H54 (cell line): Measurements from ENCODE around the gene HTRA1.

Experiments
- DNase-seq: peaks from one replicate; pipeline ENCODE4 v3.0.0; 2011; ENCODE audit warnings: low spot score, mixed read lengths; ENCODE audit not compliant: insufficient read length
- FAIRE-seq: peaks from 3 replicates; lab custom pipeline; 2011; peaks lifted over from hg19 to GRCh38; lab: Jason Lieb, UNC
- POLR2A ChIP-seq: IDR thresholded peaks from 2 replicates; pipeline ENCODE4 v1.6.1; 2011; ENCODE audit warnings: low read depth, mild to moderate bottlenecking, low read length

Gene HTRA1

DNA sequence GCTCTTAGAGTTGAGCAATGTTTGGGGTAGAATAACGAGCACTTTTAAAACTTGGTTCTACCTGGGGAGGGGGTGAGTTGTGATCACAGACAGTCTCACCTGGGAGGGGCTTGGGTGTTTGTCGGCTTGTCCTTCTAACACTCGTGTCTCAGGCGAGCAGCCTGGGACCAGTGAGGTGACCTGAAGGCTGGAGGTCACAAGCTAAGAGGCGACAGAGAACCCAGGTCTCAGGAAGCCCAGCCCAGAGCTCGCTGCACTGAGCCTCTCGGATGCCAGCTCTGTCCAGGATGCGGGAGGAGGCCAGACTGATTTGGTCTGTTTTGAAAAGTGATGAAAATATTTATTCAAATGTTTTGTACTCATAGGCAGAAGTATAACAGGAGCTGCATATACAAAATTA, 11.8 kb downstream of the HTRA1 start:
- no peak for DNase-seq
- TF ChIP-seq POLR2A, result no peak
- no peak for FAIRE-seq

DNA sequence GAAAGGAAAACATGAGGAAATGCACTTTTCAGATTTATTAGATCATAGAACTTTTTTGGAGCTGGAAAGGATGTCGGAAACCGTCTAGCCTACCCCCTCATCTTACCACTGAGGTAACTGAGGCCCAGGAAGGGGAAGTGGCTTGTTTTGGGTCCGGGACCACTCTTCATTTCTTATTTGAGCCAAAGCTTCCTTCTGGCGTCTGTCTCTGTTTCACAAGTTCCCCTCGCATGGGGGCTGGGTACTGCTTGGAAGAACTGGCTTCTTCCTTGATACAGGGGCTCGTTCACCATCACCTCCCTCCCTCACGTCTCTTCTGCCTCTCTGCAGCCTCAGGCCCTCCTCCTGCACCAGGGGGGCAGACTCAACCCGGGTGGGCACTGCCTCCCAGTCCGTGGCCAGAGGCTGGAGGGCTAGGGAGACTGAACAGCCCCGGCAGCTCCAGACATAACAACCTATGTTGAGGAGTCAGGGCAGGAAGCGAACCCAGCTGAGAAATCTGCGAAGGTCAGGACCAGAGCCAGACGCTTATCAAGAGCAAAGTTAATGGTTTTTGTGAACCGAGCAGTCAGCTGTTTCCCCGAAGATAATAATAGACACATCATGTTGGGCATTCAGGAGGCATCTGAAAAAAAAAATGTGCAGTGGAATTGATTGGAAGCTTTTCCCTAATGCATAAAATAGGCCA, 12.9 kb downstream of the HTRA1 start:
- no peak for TF ChIP-seq POLR2A
- FAIRE-seq (no peak), DNase-seq (no peak)

GRCh38 chr10:122475100-122475499, 13.7 kb downstream of the HTRA1 start:
- DNase-seq, result no peak
- FAIRE-seq, result no peak
- no peak for TF ChIP-seq POLR2A

DNA sequence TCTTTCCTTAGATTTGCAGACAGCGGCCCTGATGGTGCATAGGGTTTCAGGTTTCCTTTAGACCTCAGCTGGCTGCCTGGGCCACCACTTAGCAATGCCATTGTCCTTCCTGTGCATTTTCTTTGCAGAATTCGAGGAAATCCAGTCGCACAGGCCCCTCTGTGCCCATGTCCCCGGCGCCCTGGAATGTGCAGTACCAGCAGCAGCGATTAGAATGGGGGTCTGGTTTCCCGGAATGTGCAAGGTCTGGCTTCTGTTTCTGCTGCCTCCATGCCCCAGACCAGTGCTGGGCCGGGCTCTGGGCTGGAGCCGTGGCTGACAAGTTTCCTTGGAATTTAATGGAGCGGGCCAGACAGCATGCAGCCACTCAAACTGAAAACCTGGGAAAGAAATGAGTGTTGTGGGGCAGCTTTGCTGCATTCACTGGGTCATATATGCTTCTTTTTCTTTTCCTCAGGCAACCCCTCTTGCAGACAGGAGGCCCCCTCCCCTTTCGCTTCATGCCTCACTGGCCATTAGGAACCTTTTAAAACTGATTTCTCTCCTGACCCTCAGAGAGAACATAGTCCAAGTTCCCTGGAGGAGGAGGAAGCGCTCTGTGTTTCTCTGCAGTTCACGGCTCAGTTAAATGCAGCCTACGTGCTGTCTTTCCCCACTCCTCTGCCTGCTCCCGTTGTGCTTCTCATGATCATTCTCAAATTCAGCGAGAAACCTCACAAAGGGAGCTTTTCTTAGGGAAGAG, 14.4 kb downstream of the HTRA1 start:
- no peak for DNase-seq
- TF ChIP-seq POLR2A, result no peak
- no peak for FAIRE-seq

DNA sequence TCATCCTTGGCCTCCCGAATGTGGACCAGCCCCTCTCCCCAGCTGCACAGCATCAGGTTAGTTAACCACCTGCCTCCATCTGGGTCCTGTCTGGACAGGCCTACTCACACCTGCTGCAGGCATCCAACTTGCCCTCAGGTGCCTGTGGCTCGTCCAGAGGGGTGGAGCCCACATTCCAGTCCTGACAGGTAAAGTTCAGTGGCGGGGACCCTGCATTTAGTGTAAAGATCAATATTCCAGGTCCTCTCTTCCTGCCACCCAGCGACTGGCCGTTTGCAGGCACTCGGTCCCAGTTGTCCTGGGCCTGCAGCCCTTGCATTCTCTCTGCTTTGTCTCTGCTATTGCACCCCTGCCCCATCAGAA, 15.0 kb downstream of the HTRA1 start:
- DNase-seq, result no peak
- FAIRE-seq, result no peak

DNA sequence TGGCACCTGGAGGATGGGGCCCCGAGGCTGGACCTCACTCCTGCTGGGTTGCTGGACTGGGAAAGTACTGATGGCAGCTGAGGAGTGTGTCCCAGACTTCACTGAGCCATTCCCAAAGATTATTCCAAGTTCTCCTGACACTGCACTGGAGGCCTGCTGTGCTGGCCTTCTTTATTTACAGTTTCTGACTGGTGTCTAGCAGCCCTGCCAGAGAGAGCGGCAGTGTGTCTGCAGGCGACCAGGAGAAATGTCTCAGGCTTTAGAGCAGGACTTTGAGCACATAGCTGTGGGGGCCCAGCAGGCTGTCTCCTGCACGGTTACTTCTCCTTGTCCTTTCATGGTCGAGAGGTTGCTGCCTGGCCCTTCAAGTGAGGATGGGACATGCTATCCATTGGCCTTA, 16.1 kb downstream of the HTRA1 start:
- FAIRE-seq (no peak), DNase-seq (no peak)
- TF ChIP-seq POLR2A, result no peak

More for the DNA sequence above, 15.0 kb downstream of the HTRA1 start:
- TF ChIP-seq POLR2A, result no peak

- TF ChIP-seq POLR2A, result no peak
- DNase-seq, result no peak
- no peak for FAIRE-seq
Measured at GRCh38 chr10:122478971-122479370, 17.6 kb downstream of the HTRA1 start.

GRCh38 chr10:122480146-122480833, 18.9 kb downstream of the HTRA1 start:
- DNase-seq (no peak), FAIRE-seq (no peak)
- TF ChIP-seq POLR2A, result no peak

DNA sequence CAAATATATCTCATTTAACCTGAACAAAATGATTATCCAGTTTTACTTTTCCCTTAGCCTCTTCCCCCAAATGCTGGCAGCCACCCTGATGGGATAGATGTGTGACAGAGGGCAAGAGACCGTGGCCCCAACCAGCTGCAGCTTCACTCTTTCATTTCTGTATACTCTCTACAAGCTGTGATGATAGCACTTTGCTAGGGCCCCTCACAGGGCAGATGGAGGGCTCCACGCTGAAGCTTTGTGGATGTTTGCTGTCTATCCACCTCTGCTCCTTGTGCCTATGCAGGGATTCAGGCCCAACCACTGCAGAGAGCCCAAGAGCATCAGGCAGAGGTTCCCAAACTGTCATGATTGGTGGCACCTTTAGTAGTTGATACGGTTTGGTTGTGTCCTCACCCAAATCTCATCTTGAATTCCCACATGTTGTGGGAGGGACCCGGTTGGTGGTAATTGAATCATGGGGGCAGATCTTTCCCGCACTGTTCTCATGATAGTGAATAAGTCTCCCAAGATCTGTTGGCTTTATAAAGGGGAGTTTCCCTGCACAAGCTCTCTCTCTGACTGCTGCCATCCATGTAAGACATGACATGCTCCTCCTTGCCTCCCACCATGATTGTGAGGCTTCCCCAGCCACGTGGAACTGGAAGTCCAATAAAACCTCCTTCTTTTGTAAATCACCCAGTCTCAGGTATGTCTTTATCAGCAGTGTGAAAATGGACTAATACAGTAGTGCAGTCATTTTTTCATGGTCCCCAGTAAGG, 20.1 kb downstream of the HTRA1 start:
- no peak for TF ChIP-seq POLR2A

DNA sequence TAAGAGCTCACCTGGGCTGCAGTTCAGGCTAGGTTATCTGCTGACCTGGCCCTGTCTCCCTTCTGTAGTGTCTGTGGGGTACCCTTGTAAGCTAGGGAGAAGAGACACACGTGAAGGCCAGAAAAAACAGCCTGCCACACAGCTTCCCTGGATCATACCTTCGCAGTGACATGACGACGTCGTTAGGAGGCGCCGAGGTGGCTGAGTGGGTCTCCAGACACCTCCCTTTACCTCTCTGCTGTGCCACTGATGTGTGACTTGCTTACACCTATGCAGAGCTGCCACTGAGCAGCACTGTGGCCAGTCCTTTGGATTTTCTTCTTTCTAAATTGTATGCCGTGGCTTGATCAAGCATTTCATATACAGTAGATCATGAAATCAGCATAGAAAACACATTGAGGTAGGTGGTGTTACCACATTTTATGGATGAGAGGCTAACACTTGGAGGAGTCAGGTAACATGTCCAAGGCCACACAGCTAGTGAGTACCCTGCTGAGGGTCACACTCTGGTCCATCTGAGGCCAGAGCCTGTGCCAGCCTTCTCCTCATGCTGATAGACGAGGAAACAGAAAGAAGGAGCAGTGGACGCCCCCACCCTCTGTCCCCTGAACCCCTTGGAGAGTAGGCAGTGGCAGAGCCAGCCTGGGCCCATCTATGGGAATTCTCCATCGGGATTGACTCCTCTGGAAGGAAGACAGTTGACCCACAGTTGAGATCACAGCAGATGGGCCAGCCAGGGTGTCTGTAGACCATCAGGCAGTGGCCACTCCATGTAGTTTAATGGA, 23.1 kb downstream of the HTRA1 start:
- FAIRE-seq (no peak), DNase-seq (no peak)
- TF ChIP-seq POLR2A, result no peak

More for the DNA sequence above, 20.1 kb downstream of the HTRA1 start:
- no peak for FAIRE-seq
- no peak for DNase-seq

DNA sequence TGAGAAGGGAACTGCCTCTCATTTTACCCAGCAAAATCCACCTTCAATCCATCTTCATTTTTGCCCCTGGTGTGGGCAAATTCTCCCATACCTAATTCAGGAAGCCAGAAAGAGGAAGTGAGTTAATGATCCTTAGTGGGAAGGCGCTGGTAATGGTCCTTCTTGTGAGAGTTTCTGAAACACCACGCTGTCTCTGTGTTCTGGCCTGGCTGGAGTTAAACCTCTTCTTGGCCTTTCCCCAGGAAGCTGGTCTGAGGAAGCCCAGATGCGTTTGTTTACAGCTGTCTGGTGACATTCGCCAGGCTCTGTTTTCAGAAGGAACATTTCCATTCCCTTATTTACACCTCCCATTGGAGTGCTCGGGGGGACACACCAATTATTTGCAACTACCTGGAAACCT, 24.3 kb downstream of the HTRA1 start:
- TF ChIP-seq POLR2A, result no peak
- DNase-seq (no peak), FAIRE-seq (no peak)

DNA sequence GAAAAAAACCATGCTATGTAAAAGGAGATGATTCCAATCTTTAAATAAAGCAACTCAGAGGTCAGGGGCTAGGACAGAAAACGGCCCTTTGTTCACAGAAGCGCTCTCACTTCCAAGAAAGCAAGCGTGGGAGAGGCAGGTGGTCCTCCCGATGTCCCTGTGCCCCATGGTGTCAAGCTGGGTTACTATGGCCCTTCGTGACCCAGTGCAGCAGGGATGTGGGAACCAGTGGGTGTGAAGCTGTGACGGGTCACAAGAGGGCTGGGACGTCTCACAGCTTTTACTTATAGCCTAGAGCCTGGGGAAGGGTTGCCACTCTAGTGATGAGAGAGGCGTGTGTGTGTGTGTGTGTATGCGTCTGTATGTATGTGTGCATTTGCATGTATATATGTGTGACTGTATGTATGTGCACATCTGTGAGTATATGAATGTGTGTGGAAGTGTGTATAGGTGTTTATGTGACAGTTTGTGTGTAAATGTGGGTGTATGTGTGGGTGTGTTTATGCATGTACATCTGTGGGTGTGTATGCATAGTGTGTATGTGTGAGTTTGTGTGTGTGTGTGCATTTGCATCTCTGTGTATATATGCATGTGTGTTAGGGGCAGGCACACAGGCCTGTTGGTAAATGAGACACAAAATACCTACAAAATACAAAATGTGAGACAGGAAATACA, 25.2 kb downstream of the HTRA1 start:
- no peak for FAIRE-seq
- TF ChIP-seq POLR2A, result no peak
- DNase-seq, result no peak
